Esophagus (tissue), 2 donors: ENCODE results near the gene IL15RA. TPM values are rescaled to one million over a fixed set of nuclear protein-coding genes. Genes with fewer than 3 reads are reported as not detected.

Source experiments
- H3K27ac ChIP-seq, 2 donors: one replicate each; pipeline ENCODE4 v1.5.1; 2013; ENCODE audit warnings: low read depth in 2 of 2, mild to moderate bottlenecking in 2 of 2, inconsistent platforms in 1 of 2, low read length in 1 of 2, moderate library complexity in 1 of 2
- H3K27me3 ChIP-seq, 2 donors: one replicate each; pipeline ENCODE4 v1.6.1; 2013; ENCODE audit warnings: low read length in 2 of 2, control low read depth in 1 of 2, mild to moderate bottlenecking in 1 of 2; ENCODE audit not compliant: insufficient read depth in 2 of 2, control insufficient read depth in 1 of 2
- H3K36me3 ChIP-seq, 2 donors: one replicate each; pipeline ENCODE4 v1.6.1; 2013; ENCODE audit warnings: low read length in 1 of 2; ENCODE audit not compliant: control insufficient read depth in 2 of 2, insufficient read depth in 2 of 2
- H3K4me1 ChIP-seq, 2 donors: one replicate each; pipeline ENCODE4 v1.6.1; 2013; ENCODE audit warnings: low read length in 1 of 2; ENCODE audit not compliant: control insufficient read depth in 2 of 2, insufficient read depth in 2 of 2
- H3K4me3 ChIP-seq, 2 donors: one replicate each; pipeline ENCODE4 v1.5.1; 2013; ENCODE audit warnings: low read length in 2 of 2, mild to moderate bottlenecking in 2 of 2, low read depth in 1 of 2, moderate library complexity in 1 of 2
- H3K9me3 ChIP-seq, 2 donors: one replicate each; pipeline ENCODE4 v1.6.1; 2013; ENCODE audit warnings: mild to moderate bottlenecking in 2 of 2, low read depth in 1 of 2, low read length in 1 of 2, moderate library complexity in 1 of 2; ENCODE audit not compliant: control insufficient read depth in 2 of 2, insufficient read depth in 1 of 2
- WGBS, 2 donors: extraction: QIAGEN DNeasy Blood & Tissue Kit; methylation state at CpG; one replicate each; pipeline ENCODE4 v1.1.7; 2013; 5-methylcytosine and 5-hydroxymethylcytosine counted together
- polyA plus RNA-seq, 2 donors: library from polyadenylated mRNA; stranded (reverse); fragments of 200-250 nt; gene quantifications; one replicate each; pipeline ENCODE4 v1.2.3, GENCODE V29; 2013
- donor health status: healthy with polysubstance abuse.
- donor health status: Bipolar disorder and iron deficiency.

IL15RA gene
- polyA plus RNA-seq, 2 donors = 2.5 to 6.4 TPM

GRCh38 chr10:6017781-6018354 lies 40.5 kb upstream of the IL15RA start:
- Histone ChIP-seq H3K4me1 (no peaks in the 10 kb centered on the region), H3K4me3 (no peak overlapping the region), H3K9me3 (no peaks in the 10 kb centered on the region), H3K36me3 (peaks cover 0 to 2% of the 10 kb centered on the region in 2 donors), H3K27me3 (no peaks in the 10 kb centered on the region), H3K27ac (peak overlapping the region; percentile 22 to 65)
- 80 to 91% methylated on average over 8 of the region's 8 CpGs for WGBS, 2 donors

- Histone ChIP-seq H3K4me1 (no peaks in the 10 kb centered on the region), H3K36me3 (no peaks in the 10 kb centered on the region), H3K4me3 (no peak overlapping the region), H3K27ac (no peak overlapping the region), H3K9me3 (no peaks in the 10 kb centered on the region), H3K27me3 (no peaks in the 10 kb centered on the region)
- 26 to 40% methylated on average over 6 of the region's 6 CpGs for WGBS, 2 donors
These were observed 37.0 kb upstream of the IL15RA start for GRCh38 chr10:6014241-6014761.

GRCh38 chr10:6013413-6014192 lies 36.3 kb upstream of the IL15RA start:
- no peak overlapping the region for H3K4me3 ChIP-seq
- H3K4me1 ChIP-seq = no peaks in the 10 kb centered on the region
- H3K9me3 ChIP-seq = no peaks in the 10 kb centered on the region
- H3K27ac ChIP-seq = peak overlapping the region in 1 of 2 donors; percentile 51
- H3K27me3 ChIP-seq = no peaks in the 10 kb centered on the region
- no peaks in the 10 kb centered on the region for H3K36me3 ChIP-seq
- WGBS, 2 donors = 75 to 81% methylated on average over 17 of the region's 17 CpGs

GRCh38 chr10:6012121-6012905 lies 35.0 kb upstream of the IL15RA start:
- no peaks in the 10 kb centered on the region for H3K27me3 ChIP-seq
- no peaks in the 10 kb centered on the region for H3K36me3 ChIP-seq
- WGBS, 2 donors = 86 to 90% methylated on average over 15 of the region's 15 CpGs
- H3K27ac ChIP-seq = no peak overlapping the region
- no peaks in the 10 kb centered on the region for H3K4me1 ChIP-seq
- no peak overlapping the region for H3K4me3 ChIP-seq
- peaks cover 0 to 2% of the 10 kb centered on the region in 2 donors for H3K9me3 ChIP-seq

GRCh38 chr10:6011558-6011957 lies 34.2 kb upstream of the IL15RA start:
- Histone ChIP-seq H3K9me3 (peaks cover 0 to 2% of the 10 kb centered on the region in 2 donors), H3K36me3 (no peaks in the 10 kb centered on the region), H3K27me3 (no peaks in the 10 kb centered on the region), H3K27ac (no peak overlapping the region), H3K4me1 (no peaks in the 10 kb centered on the region), H3K4me3 (no peak overlapping the region)
- 94% methylated on average over 8 of the region's 8 CpGs for WGBS, 2 donors

GRCh38 chr10:6010569-6010968 lies 33.2 kb upstream of the IL15RA start:
- H3K27ac ChIP-seq = no peak overlapping the region
- H3K4me3 ChIP-seq = no peak overlapping the region
- no peaks in the 10 kb centered on the region for H3K4me1 ChIP-seq
- H3K9me3 ChIP-seq = peaks cover 0 to 2% of the 10 kb centered on the region in 2 donors
- H3K36me3 ChIP-seq = no peaks in the 10 kb centered on the region
- 89 to 94% methylated on average over 3 of the region's 3 CpGs for WGBS, 2 donors
- no peaks in the 10 kb centered on the region for H3K27me3 ChIP-seq

GRCh38 chr10:6009961-6010360 lies 32.6 kb upstream of the IL15RA start:
- no peaks in the 10 kb centered on the region for H3K4me1 ChIP-seq
- H3K36me3 ChIP-seq = no peaks in the 10 kb centered on the region
- peaks cover 0 to 2% of the 10 kb centered on the region in 2 donors for H3K9me3 ChIP-seq
- H3K27ac ChIP-seq = no peak overlapping the region
- no peak overlapping the region for H3K4me3 ChIP-seq
- no peaks in the 10 kb centered on the region for H3K27me3 ChIP-seq
- 82 to 87% methylated on average over 4 of the region's 4 CpGs for WGBS, 2 donors

GRCh38 chr10:6009150-6009549 lies 31.8 kb upstream of the IL15RA start:
- H3K27me3 ChIP-seq = no peaks in the 10 kb centered on the region
- H3K9me3 ChIP-seq = peaks cover 0 to 2% of the 10 kb centered on the region in 2 donors
- no peak overlapping the region for H3K27ac ChIP-seq
- no peaks in the 10 kb centered on the region for H3K36me3 ChIP-seq
- WGBS, 2 donors = 27 to 43% methylated on average over 2 of the region's 2 CpGs
- no peaks in the 10 kb centered on the region for H3K4me1 ChIP-seq
- H3K4me3 ChIP-seq = no peak overlapping the region

- no peak overlapping the region for H3K4me3 ChIP-seq
- peaks cover 0 to 2% of the 10 kb centered on the region in 2 donors for H3K9me3 ChIP-seq
- H3K27me3 ChIP-seq = no peaks in the 10 kb centered on the region
- WGBS, 2 donors = 46 to 53% methylated on average over 5 of the region's 5 CpGs
- no peaks in the 10 kb centered on the region for H3K4me1 ChIP-seq
- H3K27ac ChIP-seq = no peak overlapping the region
- H3K36me3 ChIP-seq = no peaks in the 10 kb centered on the region
These were observed 31.3 kb upstream of the IL15RA start for GRCh38 chr10:6008497-6009142.
